Measurements from ENCODE around the gene ZNF432.
A peak's percentile ranks its signal among the peaks of the same experiment; 100 is the strongest.
"Not testable (repeated sequence)": the region's sequence is repeated elsewhere in the genome, so short reads cannot be mapped to it uniquely, and the experiment has no call there.

The ZNF432 gene

DNA sequence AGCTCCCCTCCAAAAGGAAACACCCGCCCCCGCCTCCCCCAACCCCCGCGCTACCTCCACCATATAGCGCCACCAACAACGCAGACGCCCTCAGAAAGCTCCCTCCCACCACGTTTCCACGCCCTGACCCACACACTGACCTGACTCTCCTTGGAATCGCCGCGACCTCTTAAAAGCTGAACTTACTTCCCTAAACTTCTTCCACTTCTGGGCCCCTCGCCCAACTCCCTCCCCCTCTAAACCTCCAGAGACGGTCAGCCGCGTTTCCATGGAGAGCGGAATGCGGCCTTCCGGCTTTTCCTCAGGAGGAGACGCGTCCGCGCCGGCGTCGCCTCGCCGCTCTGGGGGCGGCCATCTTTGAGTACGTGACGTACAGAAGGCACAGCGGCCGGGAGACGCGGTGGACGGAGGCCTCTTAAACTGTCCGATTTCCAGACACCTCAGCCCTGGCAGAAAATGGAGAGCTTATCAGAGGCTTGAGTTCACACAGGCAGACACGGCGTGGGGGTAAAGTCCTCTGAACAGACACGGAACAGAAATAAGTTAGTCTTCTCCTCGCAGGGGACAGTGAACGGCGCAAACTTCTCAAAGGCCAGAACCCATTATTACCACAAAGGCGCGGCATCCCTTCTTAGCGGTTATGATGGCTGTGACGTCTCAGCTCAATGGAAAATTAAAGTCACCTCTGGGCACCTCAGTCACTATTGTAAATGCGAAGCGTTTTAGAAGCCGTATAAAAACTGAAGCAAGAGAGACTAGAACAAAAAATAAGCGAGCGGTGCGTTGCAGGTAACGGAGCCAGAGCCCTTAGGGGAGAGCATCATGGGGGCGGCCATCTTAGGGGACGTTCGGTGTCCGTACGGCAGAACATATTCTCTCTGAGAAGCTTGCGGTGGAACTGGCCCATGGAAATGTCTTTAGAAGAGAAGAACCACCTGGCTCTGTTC, at the start of gene ZNF432:
TSS of gene ZNF432 (minus strand) at position 284 of the 947 bp plus-strand sequence. CDS start 1,970 bp downstream, outside the sequence.
- Mint-ChIP-seq H3K9me3 (peaks cover 54% of the 10 kb centered on the region), H3K36me3 (ENCODE audit: low read depth) (peaks cover 75% of the 10 kb centered on the region), H3K4me3 (peak within 1 kb of the TSS; percentile 83)

DNA sequence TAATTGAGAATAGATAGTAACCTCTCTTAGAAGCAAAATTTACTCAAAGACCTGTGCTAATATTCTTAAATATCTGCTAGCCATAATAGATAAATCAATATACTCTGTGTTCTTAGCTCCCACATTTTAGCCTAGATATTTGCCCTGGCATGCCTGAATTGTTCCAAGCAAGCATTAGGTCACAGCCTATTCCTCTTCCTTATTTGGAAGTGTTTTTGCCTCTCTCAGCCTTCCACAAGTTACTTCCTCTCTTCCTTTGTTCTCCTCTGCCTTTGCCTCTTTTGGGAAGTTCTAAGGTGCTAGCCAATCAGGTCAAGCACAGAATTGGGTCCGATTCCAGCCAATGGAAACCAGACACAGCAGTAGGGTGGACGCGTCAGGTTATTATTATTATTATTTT, 47.8 kb upstream of the ZNF432 start:
- H3K27ac Mint-ChIP-seq; H3K27me3 Mint-ChIP-seq; H3K4me3 Mint-ChIP-seq; intact Hi-C loops (cut with micrococcal nuclease): not testable (repeated sequence)
- peaks cover 83% of the 10 kb centered on the region for H3K9me3 Mint-ChIP-seq
- H3K36me3 Mint-ChIP-seq (ENCODE audit: low read depth), result peaks cover 57% of the 10 kb centered on the region
- H3K4me1 Mint-ChIP-seq (ENCODE audit: low read depth), result peaks cover 19% of the 10 kb centered on the region

More for the DNA sequence above, at the start of gene ZNF432:
- Mint-ChIP-seq H3K4me1 (ENCODE audit: low read depth) (peaks cover 17% of the 10 kb centered on the region), H3K27me3 (no peaks in the 10 kb centered on the region), H3K27ac (peak within 1 kb of the TSS; percentile 98)
- intact Hi-C loops (cut with micrococcal nuclease), result loop anchor here (1.0 kb wide), 1 partner anchor 21 kb away; the partner anchor contains the start of gene ZNF614

DNA sequence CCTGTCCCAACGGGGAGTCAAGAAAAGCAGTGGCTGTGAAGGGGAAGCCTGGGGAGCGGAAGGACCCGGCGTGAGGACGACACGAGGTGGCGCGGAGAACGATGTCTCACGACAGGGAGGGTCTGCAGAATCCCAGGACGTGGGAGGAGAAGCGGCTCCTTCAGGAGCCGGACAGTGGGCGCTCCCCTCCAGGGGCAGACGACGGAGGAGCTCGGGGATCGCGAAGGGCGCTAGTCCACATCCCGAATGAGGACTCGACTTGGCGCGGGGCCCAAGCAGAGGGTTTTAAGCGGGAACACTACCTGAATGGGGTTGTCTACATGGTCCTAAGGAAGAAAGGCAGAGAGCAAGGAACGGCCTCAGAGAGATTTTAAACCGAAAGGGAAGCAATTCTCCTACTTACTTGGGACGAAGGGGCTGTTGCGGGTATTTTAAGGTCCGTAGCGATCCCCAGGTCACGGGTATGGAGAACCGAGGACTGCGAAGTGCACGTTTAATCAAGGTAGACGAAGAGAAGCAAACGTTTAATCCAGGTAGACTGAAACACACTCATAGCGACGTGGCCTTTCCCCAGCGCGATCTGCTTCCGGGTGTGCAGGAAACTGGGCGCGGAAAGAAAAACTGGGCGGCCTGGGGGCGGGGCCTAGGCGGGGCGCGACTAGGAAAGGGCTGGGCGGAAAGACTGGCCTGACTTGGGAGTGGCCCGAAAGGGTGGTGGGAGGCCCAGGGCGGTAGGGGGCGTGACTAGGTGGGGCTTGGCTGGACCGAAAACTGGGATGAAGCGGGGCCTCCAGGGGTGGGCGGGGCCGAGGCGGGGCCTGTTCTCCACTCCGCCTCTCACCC, 46.8 kb upstream of the ZNF432 start, which contains the start of gene ZNF841:
TSS of gene ZNF841 (minus strand) at position 594 of the 843 bp plus-strand sequence. CDS start 10,964 bp downstream, outside the sequence.
- H3K9me3 Mint-ChIP-seq, result peaks cover 92% of the 10 kb centered on the region
- intact Hi-C loops (cut with micrococcal nuclease), result no loop called here
- H3K4me3 Mint-ChIP-seq, result peak within 1 kb of the TSS; percentile 88
- peaks cover 19% of the 10 kb centered on the region for H3K4me1 Mint-ChIP-seq (ENCODE audit: low read depth)
- H3K36me3 Mint-ChIP-seq (ENCODE audit: low read depth), result peaks cover 67% of the 10 kb centered on the region
- H3K27me3 Mint-ChIP-seq, result no peaks in the 10 kb centered on the region
- peak within 1 kb of the TSS; percentile 90 for H3K27ac Mint-ChIP-seq

DNA sequence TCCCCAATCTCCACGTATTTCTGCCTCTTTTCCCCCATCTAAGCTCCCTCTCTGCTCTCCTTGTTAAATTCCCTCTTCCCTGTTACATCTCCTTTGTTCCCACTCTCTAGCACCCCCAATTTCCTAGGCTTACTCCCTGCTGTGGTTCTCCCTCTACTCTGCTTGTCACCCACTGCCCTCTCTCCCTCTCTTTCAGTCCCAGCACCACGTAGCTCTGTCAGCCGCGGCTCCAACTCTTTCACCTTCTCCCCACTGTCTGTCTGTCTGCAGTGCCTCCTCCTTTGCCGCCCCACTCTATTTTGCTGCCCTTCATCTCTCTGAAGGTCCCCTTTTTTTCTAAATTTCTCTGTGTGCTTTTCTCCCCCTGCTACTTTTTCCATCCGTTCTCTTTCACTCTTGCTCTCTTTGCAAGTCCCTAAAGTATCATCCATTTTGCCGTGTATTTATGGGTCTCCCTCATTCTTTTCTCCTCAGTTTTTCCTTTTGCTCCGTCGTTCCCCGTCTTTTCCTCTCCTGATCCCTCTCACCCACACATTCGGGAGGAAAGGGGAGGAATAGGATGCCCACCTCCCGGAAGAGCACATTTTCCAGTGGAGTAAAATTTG, 46.0 kb upstream of the ZNF432 start:
- Mint-ChIP-seq H3K9me3 (peaks cover 92% of the 10 kb centered on the region), H3K27ac (peak overlapping the region; percentile 90), H3K36me3 (ENCODE audit: low read depth) (peaks cover 74% of the 10 kb centered on the region), H3K27me3 (no peaks in the 10 kb centered on the region), H3K4me1 (ENCODE audit: low read depth) (peaks cover 19% of the 10 kb centered on the region), H3K4me3 (peak overlapping the region; percentile 88)
- intact Hi-C loops (cut with micrococcal nuclease), result no loop called here

DNA sequence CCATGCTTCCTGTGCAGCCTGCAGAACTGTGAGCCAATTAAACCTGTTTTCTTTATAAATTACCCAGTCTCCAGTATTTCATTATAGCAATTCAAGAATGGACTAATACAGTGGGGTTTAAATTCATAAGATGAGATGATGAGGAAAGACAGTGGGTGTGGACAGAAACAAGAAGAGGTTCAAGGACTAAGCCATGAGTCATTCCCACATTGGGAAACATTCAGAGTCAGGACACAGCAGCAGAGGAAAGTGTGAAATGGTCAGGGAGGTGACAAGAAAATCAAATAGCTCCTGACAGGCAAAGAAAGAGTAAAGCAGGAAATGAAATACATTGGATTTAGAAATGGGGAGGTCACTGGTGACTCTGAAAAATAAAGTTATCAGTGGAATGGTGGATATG, 37.8 kb upstream of the ZNF432 start:
- Mint-ChIP-seq H3K27ac (no peak overlapping the region), H3K9me3 (peaks cover 89% of the 10 kb centered on the region), H3K4me3 (no peak overlapping the region), H3K36me3 (ENCODE audit: low read depth) (peaks cover 100% of the 10 kb centered on the region), H3K4me1 (ENCODE audit: low read depth) (peaks cover 5% of the 10 kb centered on the region), H3K27me3 (no peaks in the 10 kb centered on the region)
- intact Hi-C loops (cut with micrococcal nuclease), result no loop called here

DNA sequence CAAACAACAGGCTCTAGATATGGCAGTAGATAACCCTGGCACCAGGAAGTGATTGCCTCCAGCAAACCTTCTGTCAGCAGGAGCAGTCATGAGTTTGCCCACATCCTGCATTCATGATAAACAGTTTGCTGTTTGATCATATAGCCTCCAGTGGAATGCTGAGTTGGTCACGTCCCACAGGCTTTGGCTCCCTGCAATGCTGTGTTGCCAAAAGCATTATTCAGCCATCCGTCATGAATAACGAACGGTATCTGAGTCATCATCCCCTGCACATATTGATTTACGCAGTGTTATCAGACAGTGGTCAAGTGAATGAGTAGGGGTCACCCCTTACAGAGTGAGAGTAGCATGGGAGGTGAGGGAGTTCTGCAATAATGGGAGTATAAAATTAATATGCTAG, 21.9 kb upstream of the ZNF432 start:
- Mint-ChIP-seq H3K27ac (no peak overlapping the region), H3K4me3 (no peak overlapping the region), H3K4me1 (ENCODE audit: low read depth) (no peaks in the 10 kb centered on the region), H3K9me3 (peaks cover 84% of the 10 kb centered on the region), H3K27me3 (no peaks in the 10 kb centered on the region), H3K36me3 (ENCODE audit: low read depth) (peaks cover 97% of the 10 kb centered on the region)
- intact Hi-C loops (cut with micrococcal nuclease), result no loop called here

DNA sequence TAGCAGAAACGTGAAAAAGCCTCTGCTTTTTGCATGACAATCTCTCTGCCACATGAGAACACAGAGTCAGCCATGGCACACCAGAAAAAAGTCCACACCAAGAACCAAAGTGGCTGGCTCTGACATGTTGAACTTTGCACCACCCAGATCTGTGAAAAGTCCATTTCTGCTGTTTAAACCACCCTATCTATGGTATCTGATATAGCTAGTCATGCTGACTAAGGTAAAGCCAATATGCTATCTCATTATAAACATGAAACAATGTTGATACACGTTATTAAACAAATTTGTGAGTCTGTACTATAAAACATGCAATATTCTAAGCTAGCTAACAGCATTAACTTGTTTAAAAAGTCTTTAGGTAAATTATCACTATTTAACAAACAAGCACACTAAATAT, 21.0 kb upstream of the ZNF432 start:
- Mint-ChIP-seq H3K27ac (no peak overlapping the region), H3K36me3 (ENCODE audit: low read depth) (peaks cover 97% of the 10 kb centered on the region), H3K4me1 (ENCODE audit: low read depth) (no peaks in the 10 kb centered on the region), H3K27me3 (no peaks in the 10 kb centered on the region), H3K9me3 (peaks cover 84% of the 10 kb centered on the region), H3K4me3 (no peak overlapping the region)
- intact Hi-C loops (cut with micrococcal nuclease), result no loop called here

DNA sequence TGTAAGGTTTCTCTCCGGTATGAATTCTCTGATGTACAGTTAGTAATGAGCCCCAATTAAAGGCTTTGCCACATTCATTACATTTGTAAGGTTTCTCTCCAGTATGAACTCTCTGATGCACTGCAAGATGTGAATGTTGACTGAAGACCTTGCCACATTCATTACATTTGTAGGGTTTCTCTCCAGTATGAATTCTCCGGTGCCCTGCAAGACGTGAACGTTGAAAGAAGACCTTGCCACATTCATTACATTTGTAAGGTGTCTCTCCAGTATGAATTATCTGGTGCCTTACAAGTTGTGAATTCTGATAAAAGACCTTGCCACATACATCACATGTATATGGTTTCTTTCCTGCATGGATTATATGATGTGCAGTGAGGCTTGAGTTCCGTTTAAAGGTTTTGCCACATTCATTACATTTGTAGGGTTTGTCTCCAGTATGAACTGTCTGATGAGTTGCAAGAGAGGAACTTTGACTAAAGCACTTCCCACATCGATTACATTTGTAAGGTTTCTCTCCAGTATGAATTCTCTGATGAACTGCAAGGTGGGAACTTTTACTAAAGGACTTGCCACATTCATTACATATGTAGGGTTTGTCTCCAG, 17.7 kb upstream of the ZNF432 start:
- peaks cover 92% of the 10 kb centered on the region for H3K9me3 Mint-ChIP-seq
- H3K27ac Mint-ChIP-seq, result no peak overlapping the region
- H3K36me3 Mint-ChIP-seq (ENCODE audit: low read depth), result peaks cover 93% of the 10 kb centered on the region
- no peak overlapping the region for H3K4me3 Mint-ChIP-seq
- intact Hi-C loops (cut with micrococcal nuclease), result no loop called here
- no peaks in the 10 kb centered on the region for H3K4me1 Mint-ChIP-seq (ENCODE audit: low read depth)
- H3K27me3 Mint-ChIP-seq, result no peaks in the 10 kb centered on the region

DNA sequence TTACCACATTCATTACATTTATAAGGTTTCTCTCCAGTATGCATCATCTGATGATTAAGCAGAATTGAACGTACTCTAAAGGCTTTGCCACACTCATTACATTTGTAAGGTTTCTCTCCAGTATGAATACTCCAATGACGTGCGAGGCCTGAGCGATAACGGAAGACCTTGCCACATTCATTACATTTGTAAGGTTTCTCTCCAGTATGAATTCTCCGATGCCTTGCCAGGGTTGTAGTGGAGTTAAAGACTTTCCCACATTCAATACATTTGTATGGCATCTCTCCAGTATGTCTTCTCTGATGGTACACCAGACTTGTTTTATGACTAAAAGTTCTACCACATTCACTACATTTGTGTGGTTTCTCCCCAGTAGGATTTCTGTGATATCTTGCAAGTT, 16.8 kb upstream of the ZNF432 start:
- Mint-ChIP-seq H3K36me3 (ENCODE audit: low read depth) (peaks cover 90% of the 10 kb centered on the region), H3K27me3 (no peaks in the 10 kb centered on the region), H3K27ac (no peak overlapping the region), H3K4me3 (no peak overlapping the region), H3K9me3 (peaks cover 92% of the 10 kb centered on the region), H3K4me1 (ENCODE audit: low read depth) (no peaks in the 10 kb centered on the region)
- intact Hi-C loops (cut with micrococcal nuclease), result no loop called here

DNA sequence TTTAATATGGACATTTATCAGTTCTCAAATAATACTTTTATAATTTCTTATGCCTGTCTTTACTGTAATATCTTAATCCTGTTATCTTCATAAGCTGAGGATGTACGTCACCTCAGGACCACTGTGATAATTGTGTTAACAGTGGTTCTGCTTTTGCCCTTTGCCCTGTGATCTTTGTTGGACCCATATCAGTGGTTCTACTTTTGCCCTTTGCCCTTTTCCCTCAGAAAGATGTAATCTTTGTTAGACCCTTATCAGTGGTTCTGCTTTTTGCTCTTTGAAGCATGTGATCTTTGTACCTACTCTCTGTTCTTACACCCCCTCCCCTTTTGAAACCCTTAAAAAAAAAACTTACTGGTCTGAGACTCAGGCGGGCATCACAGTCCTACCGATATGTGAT, 7.8 kb upstream of the ZNF432 start:
- H3K4me3 Mint-ChIP-seq; H3K27me3 Mint-ChIP-seq; H3K4me1 Mint-ChIP-seq (ENCODE audit: low read depth); H3K27ac Mint-ChIP-seq; intact Hi-C loops (cut with micrococcal nuclease): not testable (repeated sequence)
- Mint-ChIP-seq H3K9me3 (peaks cover 94% of the 10 kb centered on the region), H3K36me3 (ENCODE audit: low read depth) (peaks cover 57% of the 10 kb centered on the region)

DNA sequence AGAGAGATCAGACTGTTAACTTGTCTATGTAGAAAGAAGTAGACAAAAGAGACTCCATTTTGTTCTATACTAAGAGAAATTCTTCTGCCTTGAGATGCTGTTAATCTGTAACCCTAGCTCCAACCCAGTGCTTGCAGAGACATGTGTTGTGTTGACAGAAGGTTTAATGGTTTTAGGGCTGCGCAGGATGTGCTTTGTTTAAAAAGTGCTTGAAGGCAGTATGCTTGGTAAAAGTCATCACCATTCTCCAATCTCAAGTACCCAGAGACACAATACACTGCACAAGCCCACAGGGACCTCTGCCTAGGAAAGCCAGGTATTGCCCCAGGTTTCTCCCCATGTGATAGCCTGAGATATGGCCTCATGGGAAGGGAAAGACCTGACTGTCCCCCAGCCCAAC, 3.1 kb upstream of the ZNF432 start:
- H3K27me3 Mint-ChIP-seq; H3K4me3 Mint-ChIP-seq; H3K27ac Mint-ChIP-seq; intact Hi-C loops (cut with micrococcal nuclease): not testable (repeated sequence)
- Mint-ChIP-seq H3K36me3 (ENCODE audit: low read depth) (peaks cover 68% of the 10 kb centered on the region), H3K9me3 (peaks cover 74% of the 10 kb centered on the region), H3K4me1 (ENCODE audit: low read depth) (peaks cover 17% of the 10 kb centered on the region)

DNA sequence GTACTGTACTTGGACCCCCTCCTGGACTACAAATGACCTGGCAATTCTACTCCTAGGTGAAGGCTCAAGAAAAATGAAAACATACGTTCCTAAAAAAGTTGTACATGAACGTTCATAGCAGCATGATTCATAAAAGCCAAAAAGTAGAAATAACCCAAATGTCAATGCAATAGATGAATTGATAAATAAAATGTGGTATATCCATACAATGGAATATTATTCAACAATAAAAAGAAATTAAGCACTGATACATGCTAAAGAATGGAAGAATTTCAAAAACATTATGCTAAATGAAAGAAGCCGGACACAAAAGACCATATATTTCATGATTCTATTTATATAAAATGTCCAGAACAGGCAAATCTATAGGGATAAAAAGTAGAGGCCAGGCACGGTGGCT, 9.5 kb downstream of the ZNF432 start:
- H3K27me3 Mint-ChIP-seq, result no peaks in the 10 kb centered on the region
- no peaks in the 10 kb centered on the region for H3K4me1 Mint-ChIP-seq (ENCODE audit: low read depth)
- H3K9me3 Mint-ChIP-seq, result peaks cover 90% of the 10 kb centered on the region
- intact Hi-C loops (cut with micrococcal nuclease), result no loop called here
- H3K36me3 Mint-ChIP-seq (ENCODE audit: low read depth), result peaks cover 99% of the 10 kb centered on the region
- no peak overlapping the region for H3K27ac Mint-ChIP-seq
- no peak overlapping the region for H3K4me3 Mint-ChIP-seq

DNA sequence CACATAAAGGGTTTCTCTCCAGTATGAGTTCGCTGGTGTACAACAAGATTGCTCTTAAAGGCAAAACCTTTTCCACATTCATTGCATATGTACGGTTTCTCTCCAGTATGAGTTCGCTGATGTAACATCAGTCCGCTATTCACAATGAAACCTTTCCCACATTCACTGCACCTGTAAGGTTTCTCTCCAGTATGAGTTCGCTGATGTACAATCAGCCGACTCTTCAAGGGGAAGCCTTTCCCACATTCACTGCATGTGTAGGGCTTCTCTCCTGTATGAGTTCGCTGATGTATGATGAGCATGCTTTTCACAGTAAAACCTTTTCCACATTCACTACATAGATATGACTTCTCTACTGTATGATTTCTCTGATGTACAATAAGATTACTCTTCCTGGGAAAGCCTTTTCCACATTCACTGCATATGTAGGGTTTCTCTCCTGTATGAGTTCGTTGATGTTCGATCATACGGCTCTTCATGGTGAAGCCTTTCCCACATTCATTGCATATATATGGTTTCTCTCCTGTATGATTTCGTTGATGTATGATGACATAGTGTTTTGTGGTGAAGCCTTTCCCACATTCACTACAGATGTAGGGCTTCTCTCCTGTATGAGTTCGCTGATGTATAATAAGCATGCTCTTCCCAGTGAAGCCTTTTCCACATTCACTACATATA, 14.4 kb downstream of the ZNF432 start:
- Mint-ChIP-seq H3K36me3 (ENCODE audit: low read depth) (peaks cover 85% of the 10 kb centered on the region), H3K27ac (no peak overlapping the region), H3K27me3 (no peaks in the 10 kb centered on the region), H3K9me3 (peaks cover 85% of the 10 kb centered on the region), H3K4me3 (no peak overlapping the region), H3K4me1 (ENCODE audit: low read depth) (no peaks in the 10 kb centered on the region)
- intact Hi-C loops (cut with micrococcal nuclease), result no loop called here

All from dendritic cell treated with granulocyte-macrophage colony-stimulating factor and Interleukin-4, amounts not matched to agents 40 ng/mL and 50 ng/mL, for 4 days (primary cell).